ENCODE results near the gene MRTO4.
"Not testable (repeated sequence)": the region's sequence is repeated elsewhere in the genome, so short reads cannot be mapped to it uniquely, and the experiment has no call there.

Gene MRTO4

GRCh38 chr1:19262047-19262446 is 10.4 kb downstream of the MRTO4 start:
- no peaks in the 10 kb centered on the region for H4K20me1 ChIP-seq (ENCODE audit: insufficient read depth, low read length)
- no peaks in the 10 kb centered on the region for H3K79me2 ChIP-seq (ENCODE audit: low read length)
- H3K36me3 ChIP-seq (replicated peaks; ENCODE audit: insufficient read depth, low read length) = peaks cover 8% of the 10 kb centered on the region
- no peaks in the 10 kb centered on the region for H3K27me3 ChIP-seq (replicated peaks; ENCODE audit: insufficient read depth, low read length)
- no peak overlapping the region for H3K9ac ChIP-seq (ENCODE audit: low read length)
- TF ChIP-seq CTCF (IDR thresholded peaks at IDR 0.05; ENCODE audit: low read length) = no peak
- no peak overlapping the region for H3K4me3 ChIP-seq (ENCODE audit: low read length)
- H3K4me2 ChIP-seq (ENCODE audit: low read depth, low read length) = no peak overlapping the region
- H3K4me1 ChIP-seq (ENCODE audit: low read length) = no peaks in the 10 kb centered on the region
- peaks cover 6% of the 10 kb centered on the region; the same call in 1 of the 2 replicates for H3F3A ChIP-seq (ENCODE audit: insufficient read depth, low read length)
- H3K9me3 ChIP-seq (replicated peaks; ENCODE audit: insufficient read depth, low read length) = no peaks in the 10 kb centered on the region
- DNase-seq = no peak
- no peak overlapping the region for H2AFZ ChIP-seq (ENCODE audit: low read length)
- H3K9me2 ChIP-seq (replicated peaks; ENCODE audit: insufficient read depth, low read length) = no peaks in the 10 kb centered on the region
- H3K27ac ChIP-seq (ENCODE audit: low read length) = no peak overlapping the region

GRCh38 chr1:19262744-19263143 is 11.1 kb downstream of the MRTO4 start:
- no peaks in the 10 kb centered on the region for H3K4me1 ChIP-seq (ENCODE audit: low read length)
- DNase-seq = no peak
- H3K27ac ChIP-seq (ENCODE audit: low read length) = no peak overlapping the region
- peaks cover 3% of the 10 kb centered on the region for H3K36me3 ChIP-seq (replicated peaks; ENCODE audit: insufficient read depth, low read length)
- H3K4me3 ChIP-seq (ENCODE audit: low read length) = no peak overlapping the region
- no peaks in the 10 kb centered on the region for H3K9me2 ChIP-seq (replicated peaks; ENCODE audit: insufficient read depth, low read length)
- no peak overlapping the region for H3K4me2 ChIP-seq (ENCODE audit: low read depth, low read length)
- TF ChIP-seq EZH2phosphoT487 (IDR thresholded peaks at IDR 0.05; ENCODE audit: low read length) (no peak), CTCF (IDR thresholded peaks at IDR 0.05; ENCODE audit: low read length) (no peak), EZH2 (optimal IDR thresholded peaks at IDR 0.05; ENCODE audit: low read depth, low read length) (no peak)
- H3F3A ChIP-seq (ENCODE audit: insufficient read depth, low read length) = peaks cover 6% of the 10 kb centered on the region; the same call in 1 of the 2 replicates
- no peak overlapping the region for H3K9ac ChIP-seq (ENCODE audit: low read length)
- H4K20me1 ChIP-seq (ENCODE audit: insufficient read depth, low read length) = no peaks in the 10 kb centered on the region
- H3K9me3 ChIP-seq (replicated peaks; ENCODE audit: insufficient read depth, low read length) = no peaks in the 10 kb centered on the region
- no peaks in the 10 kb centered on the region for H3K79me2 ChIP-seq (ENCODE audit: low read length)
- no peaks in the 10 kb centered on the region for H3K27me3 ChIP-seq (replicated peaks; ENCODE audit: insufficient read depth, low read length)
- no peak overlapping the region for H2AFZ ChIP-seq (ENCODE audit: low read length)

GRCh38 chr1:19268445-19268844 is 16.8 kb downstream of the MRTO4 start:
- Histone ChIP-seq H3K27ac (ENCODE audit: low read length) (no peak overlapping the region), H4K20me1 (ENCODE audit: insufficient read depth, low read length) (no peaks in the 10 kb centered on the region), H3K4me2 (ENCODE audit: low read depth, low read length) (no peak overlapping the region), H3K36me3 (replicated peaks; ENCODE audit: insufficient read depth, low read length) (no peaks in the 10 kb centered on the region), H2AFZ (ENCODE audit: low read length) (no peak overlapping the region), H3K4me3 (ENCODE audit: low read length) (no peak overlapping the region), H3K4me1 (ENCODE audit: low read length) (no peaks in the 10 kb centered on the region), H3K9me3 (replicated peaks; ENCODE audit: insufficient read depth, low read length) (no peaks in the 10 kb centered on the region), H3K9me2 (replicated peaks; ENCODE audit: insufficient read depth, low read length) (no peaks in the 10 kb centered on the region), H3K27me3 (replicated peaks; ENCODE audit: insufficient read depth, low read length) (no peaks in the 10 kb centered on the region), H3K79me2 (ENCODE audit: low read length) (no peaks in the 10 kb centered on the region), H3F3A (ENCODE audit: insufficient read depth, low read length) (no peaks in the 10 kb centered on the region), H3K9ac (ENCODE audit: low read length) (no peak overlapping the region)
- DNase-seq = no peak
- TF ChIP-seq EZH2phosphoT487 (IDR thresholded peaks at IDR 0.05; ENCODE audit: low read length) (no peak), CTCF (IDR thresholded peaks at IDR 0.05; ENCODE audit: low read length) (no peak), EZH2 (optimal IDR thresholded peaks at IDR 0.05; ENCODE audit: low read depth, low read length) (no peak)

- H3K27me3 ChIP-seq (replicated peaks; ENCODE audit: insufficient read depth, low read length); H3F3A ChIP-seq (ENCODE audit: insufficient read depth, low read length); H4K20me1 ChIP-seq (ENCODE audit: insufficient read depth, low read length); H3K9me3 ChIP-seq (replicated peaks; ENCODE audit: insufficient read depth, low read length); H3K79me2 ChIP-seq (ENCODE audit: low read length); H2AFZ ChIP-seq (ENCODE audit: low read length); H3K36me3 ChIP-seq (replicated peaks; ENCODE audit: insufficient read depth, low read length); H3K4me1 ChIP-seq (ENCODE audit: low read length); H3K9me2 ChIP-seq (replicated peaks; ENCODE audit: insufficient read depth, low read length); H3K4me3 ChIP-seq (ENCODE audit: low read length); H3K9ac ChIP-seq (ENCODE audit: low read length); DNase-seq; H3K27ac ChIP-seq (ENCODE audit: low read length); H3K4me2 ChIP-seq (ENCODE audit: low read depth, low read length): not testable (repeated sequence)
Measured at GRCh38 chr1:19269427-19270342, 18.1 kb downstream of the MRTO4 start.

- not testable (repeated sequence) for DNase-seq; H2AFZ ChIP-seq (ENCODE audit: low read length); H3K27me3 ChIP-seq (replicated peaks; ENCODE audit: insufficient read depth, low read length); H3K27ac ChIP-seq (ENCODE audit: low read length); H4K20me1 ChIP-seq (ENCODE audit: insufficient read depth, low read length); H3K9me2 ChIP-seq (replicated peaks; ENCODE audit: insufficient read depth, low read length); H3F3A ChIP-seq (ENCODE audit: insufficient read depth, low read length); H3K9ac ChIP-seq (ENCODE audit: low read length); H3K79me2 ChIP-seq (ENCODE audit: low read length); H3K4me3 ChIP-seq (ENCODE audit: low read length); H3K4me2 ChIP-seq (ENCODE audit: low read depth, low read length); H3K4me1 ChIP-seq (ENCODE audit: low read length); H3K36me3 ChIP-seq (replicated peaks; ENCODE audit: insufficient read depth, low read length); H3K9me3 ChIP-seq (replicated peaks; ENCODE audit: insufficient read depth, low read length)
Measured at GRCh38 chr1:19270343-19270730, 18.7 kb downstream of the MRTO4 start.

All from MM.1S (cell line).